K562 (cell line): ENCODE measurements around the gene TMC2. TPM values are rescaled to one million over a fixed set of nuclear protein-coding genes. Genes with fewer than 3 reads are reported as not detected.

Experiments used
- HNRNPL ChIP-seq: fragments of 200-400 bp; formaldehyde crosslinking; IDR thresholded peaks from 2 replicates; pipeline ENCODE4 v1.6.1; 2017; ENCODE audit warnings: low read depth, mild to moderate bottlenecking, low read length
- JUNB ChIP-seq: fragments of 450-650 bp; formaldehyde crosslinking; conservative IDR thresholded peaks from 2 replicates; pipeline ENCODE4 v1.4.0; 2020; ENCODE audit warnings: mild to moderate bottlenecking
- MXI1 ChIP-seq: IDR thresholded peaks from 2 replicates; pipeline ENCODE4 v1.6.1; 2011; ENCODE audit warnings: low read depth, mild to moderate bottlenecking, improper control_type of control experiment, low read length
- RBFOX2 ChIP-seq: fragments of 200-400 bp; formaldehyde crosslinking; IDR thresholded peaks from 2 replicates; pipeline ENCODE4 v1.6.1; 2017; ENCODE audit warnings: low read depth, mild to moderate bottlenecking, low read length, moderate library complexity
- TCF3 ChIP-seq: sonication (generic); formaldehyde crosslinking; IDR thresholded peaks from 2 replicates; pipeline ENCODE4 v1.4.0; 2020; ENCODE audit warnings: mild to moderate bottlenecking, missing genetic modification reagents
- ZNF143 ChIP-seq: sonication (generic); formaldehyde crosslinking; IDR thresholded peaks from 2 replicates; pipeline ENCODE4 v1.9.0; 2022; ENCODE audit warnings: mild to moderate bottlenecking, missing genetic modification reagents
- ZNF282 ChIP-seq: sonication (generic); formaldehyde crosslinking; IDR thresholded peaks from 2 replicates; pipeline ENCODE4 v1.8.1; 2023; ENCODE audit warnings: missing genetic modification reagents
- ZNF408 ChIP-seq: fragments of 250-450 bp; sonication (Bioruptor Pico); IDR thresholded peaks from 2 replicates; pipeline ENCODE4 v1.4.0; 2020; ENCODE audit warnings: low read depth, mild to moderate bottlenecking, moderate library complexity
- ZNF695 ChIP-seq: fragments of 450-650 bp; formaldehyde crosslinking; IDR thresholded peaks from 2 replicates; pipeline ENCODE4 v1.4.0; 2020; ENCODE audit warnings: mild to moderate bottlenecking, moderate library complexity
- polyA plus RNA-seq, 8 experiments: library from polyadenylated mRNA; depleted of rRNA in 4 of 8; stranded (reverse) in 5 of 8; unstranded in 3 of 8; fragments of >200 nt; fragmentation: Nextera tagmentation in 2 of 8; fragmentation: Illumina TruSeq in 1 of 8; extraction: Ambion mirVana in 2 of 8; extraction: Trizol in 1 of 8; gene quantifications; 2 replicates each; pipeline versions ENCODE4 v1.2.1 to v1.2.3, GENCODE V29; 2011 to 2014; ENCODE audit warnings: inconsistent platforms in 1 of 8, missing spikeins in 1 of 8
- total RNA-seq, 7 experiments: library from RNA; depleted of rRNA in 6 of 7; stranded (reverse); fragments of >200 nt in 6 of 7; fragmentation: Illumina TruSeq in 2 of 7; extraction: Trizol in 2 of 7; gene quantifications; 2 replicates each; pipeline versions ENCODE4 v1.2.1 to v1.2.3, GENCODE V29; 2011 to 2021; ENCODE audit warnings: low replicate concordance in 1 of 7
- TF ChIP-seq, protein P1 (sequence below), 2 experiments: fragments of 150-350 bp in 1 of 2; IDR thresholded peaks; 2 replicates each; pipeline ENCODE4 v1.6.1; 2012 to 2016; ENCODE audit warnings: low read depth in 2 of 2, low read length in 2 of 2, mild to moderate bottlenecking in 1 of 2, moderate library complexity in 1 of 2
- TF ChIP-seq, protein P2 (sequence below): fragments of 250-450 bp; sonication (Bioruptor Pico); IDR thresholded peaks from 2 replicates; pipeline ENCODE4 v1.5.0; 2021; ENCODE audit warnings: mild to moderate bottlenecking, moderate library complexity

Gene TMC2
- total and polyA plus RNA-seq, 9 of the 15 experiments (the other 6 are each of a cell fraction or from before 2014, with no cell fraction given) = not detected

DNA sequence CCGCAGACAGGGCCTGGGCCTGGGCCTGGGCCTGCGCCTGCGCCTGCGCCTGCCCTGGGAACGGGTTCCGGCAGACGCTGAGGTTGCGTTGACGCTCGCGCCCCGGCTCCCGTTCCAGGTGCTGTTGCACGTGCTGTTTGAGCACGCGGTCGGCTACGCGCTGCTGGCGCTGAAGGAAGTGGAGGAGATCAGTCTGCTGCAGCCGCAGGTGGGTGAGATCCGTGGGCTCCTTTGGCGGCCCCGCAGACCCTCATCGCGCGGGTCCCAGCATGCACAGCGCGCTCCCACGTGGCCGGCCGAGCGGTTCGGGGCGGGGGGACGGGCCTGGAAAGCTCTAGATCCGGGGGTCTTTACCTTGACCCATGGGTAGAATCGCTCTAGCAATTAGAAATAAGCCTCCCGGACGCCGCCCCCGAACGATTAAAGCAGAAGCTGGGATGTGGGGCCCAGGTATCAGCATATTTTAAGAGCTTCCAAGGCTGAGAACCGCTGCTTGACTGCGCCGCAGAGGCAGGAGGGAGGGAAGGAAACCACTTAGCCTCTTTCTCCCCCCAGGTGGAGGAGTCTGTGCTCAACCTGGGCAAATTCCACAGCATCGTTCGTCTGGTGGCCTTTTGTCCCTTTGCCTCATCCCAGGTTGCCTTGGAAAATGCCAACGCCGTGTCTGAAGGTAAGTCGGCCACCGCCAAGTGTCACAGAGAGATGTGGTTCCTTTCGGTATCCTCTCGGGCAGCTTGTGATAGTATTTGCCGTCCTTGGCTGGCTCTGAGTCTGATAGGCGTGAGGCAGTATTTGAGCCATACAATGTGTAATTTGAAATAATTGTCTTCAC is 116.6 kb downstream of the TMC2 start (continued):
- TF ChIP-seq ZNF143 (CRISPR knock-in tag) (peak; percentile 83), MXI1 (no peak; the same call in 1 of the 2 replicates), HNRNPL (0 out of 2 replicates have a peak, but pooled peaks have one; percentile 33), ZNF282 (CRISPR knock-in tag) (peak; percentile 43; the same call in 1 of the 2 replicates), RBFOX2 (peak; percentile 96), TCF3 (CRISPR knock-in tag) (no peak), ZNF408 (CRISPR knock-in tag) (no peak), JUNB (no peak), ZNF695 (CRISPR knock-in tag) (no peak)
- TF ChIP-seq, protein P1, sequence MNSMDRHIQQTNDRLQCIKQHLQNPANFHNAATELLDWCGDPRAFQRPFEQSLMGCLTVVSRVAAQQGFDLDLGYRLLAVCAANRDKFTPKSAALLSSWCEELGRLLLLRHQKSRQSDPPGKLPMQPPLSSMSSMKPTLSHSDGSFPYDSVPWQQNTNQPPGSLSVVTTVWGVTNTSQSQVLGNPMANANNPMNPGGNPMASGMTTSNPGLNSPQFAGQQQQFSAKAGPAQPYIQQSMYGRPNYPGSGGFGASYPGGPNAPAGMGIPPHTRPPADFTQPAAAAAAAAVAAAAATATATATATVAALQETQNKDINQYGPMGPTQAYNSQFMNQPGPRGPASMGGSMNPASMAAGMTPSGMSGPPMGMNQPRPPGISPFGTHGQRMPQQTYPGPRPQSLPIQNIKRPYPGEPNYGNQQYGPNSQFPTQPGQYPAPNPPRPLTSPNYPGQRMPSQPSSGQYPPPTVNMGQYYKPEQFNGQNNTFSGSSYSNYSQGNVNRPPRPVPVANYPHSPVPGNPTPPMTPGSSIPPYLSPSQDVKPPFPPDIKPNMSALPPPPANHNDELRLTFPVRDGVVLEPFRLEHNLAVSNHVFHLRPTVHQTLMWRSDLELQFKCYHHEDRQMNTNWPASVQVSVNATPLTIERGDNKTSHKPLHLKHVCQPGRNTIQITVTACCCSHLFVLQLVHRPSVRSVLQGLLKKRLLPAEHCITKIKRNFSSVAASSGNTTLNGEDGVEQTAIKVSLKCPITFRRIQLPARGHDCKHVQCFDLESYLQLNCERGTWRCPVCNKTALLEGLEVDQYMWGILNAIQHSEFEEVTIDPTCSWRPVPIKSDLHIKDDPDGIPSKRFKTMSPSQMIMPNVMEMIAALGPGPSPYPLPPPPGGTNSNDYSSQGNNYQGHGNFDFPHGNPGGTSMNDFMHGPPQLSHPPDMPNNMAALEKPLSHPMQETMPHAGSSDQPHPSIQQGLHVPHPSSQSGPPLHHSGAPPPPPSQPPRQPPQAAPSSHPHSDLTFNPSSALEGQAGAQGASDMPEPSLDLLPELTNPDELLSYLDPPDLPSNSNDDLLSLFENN (IDR thresholded peaks at IDR 0.05; ENCODE audit: low read depth in 2 of 2, low read length in 2 of 2) = no peak
- TF ChIP-seq, protein P2, sequence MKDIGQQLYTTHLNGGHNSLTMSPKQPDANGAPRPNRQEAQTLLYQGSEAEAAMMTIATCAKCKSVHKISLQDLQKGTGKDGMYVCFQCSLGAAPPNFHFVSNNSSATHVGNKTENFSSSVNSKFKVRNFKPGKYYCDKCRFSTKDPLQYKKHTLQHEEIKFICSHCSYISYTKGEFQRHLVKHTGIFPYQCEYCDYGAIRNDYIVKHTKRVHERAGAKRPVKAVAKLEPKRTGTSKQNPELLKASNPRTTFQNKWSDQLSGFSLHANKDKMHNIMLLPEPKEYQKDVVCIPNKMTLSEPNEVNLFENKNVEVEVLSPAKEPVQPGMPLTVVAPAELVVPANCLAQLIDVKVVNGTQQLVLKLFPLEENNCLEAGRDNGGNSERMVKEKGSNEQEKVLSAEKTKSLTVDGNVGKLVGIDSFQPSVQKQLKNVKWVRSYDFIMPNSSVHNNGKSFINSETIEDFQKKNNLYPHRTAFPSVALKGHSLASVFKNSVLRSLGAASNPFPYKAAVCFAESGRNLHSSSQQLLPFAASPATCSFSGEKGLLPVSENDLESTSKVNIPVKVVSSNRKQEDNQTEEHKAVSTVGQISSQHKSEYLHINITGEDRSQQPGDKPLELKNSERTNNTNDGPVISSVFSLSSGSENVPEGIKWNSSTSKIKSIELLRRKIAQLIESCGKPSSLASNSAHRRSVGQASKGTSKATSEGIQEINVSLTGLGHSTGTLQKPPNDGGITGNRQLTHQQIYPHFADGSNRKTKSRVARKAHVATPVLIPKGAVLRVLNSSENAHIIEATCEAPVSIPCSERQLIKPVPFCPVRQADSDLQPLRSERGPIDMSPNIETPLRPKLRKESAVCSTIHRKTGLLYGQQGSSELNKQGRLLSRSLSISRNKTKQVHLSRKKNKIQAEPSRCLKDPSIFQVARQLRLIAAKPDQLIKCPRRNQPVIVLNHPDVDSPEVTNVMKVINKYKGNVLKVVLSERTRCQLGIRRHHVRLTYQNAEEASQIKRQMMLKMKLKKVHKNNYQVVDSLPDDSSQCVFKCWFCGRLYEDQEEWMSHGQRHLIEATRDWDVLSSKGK = no peak
